ENCODE results near the gene LRRC71.

The LRRC71 gene

GRCh38 chr1:156911577-156912298 is 8.7 kb upstream of the LRRC71 start:
- TF ChIP-seq CTCF (IDR thresholded peaks at IDR 0.05; ENCODE audit: borderline replicate concordance, extremely low read depth, low read length, poor library complexity, severe bottlenecking) (no peak), EZH2 (IDR thresholded peaks at IDR 0.05; ENCODE audit: borderline replicate concordance, low read depth, low read length, severe bottlenecking) (no peak)
- ATAC-seq (ENCODE audit: insufficient read depth, low read depth) = no peak

GRCh38 chr1:156912310-156912709 is 8.1 kb upstream of the LRRC71 start:
- Histone ChIP-seq H2AFZ (ENCODE audit: low read depth, low read length) (no peak overlapping the region), H3K9ac (ENCODE audit: low read depth, low read length) (no peak overlapping the region), H3K27me3 (ENCODE audit: insufficient read depth, low read length, poor library complexity) (no peaks in the 10 kb centered on the region), H3K9me3 (ENCODE audit: insufficient read depth, low read length, severe bottlenecking) (no peaks in the 10 kb centered on the region), H3K79me2 (ENCODE audit: insufficient read depth, low read length) (no peaks in the 10 kb centered on the region), H3K4me1 (ENCODE audit: insufficient read depth, low read length) (peaks cover 3% of the 10 kb centered on the region; the same call in 1 of the 2 replicates), H3K4me2 (ENCODE audit: insufficient read depth, low read length) (no peak overlapping the region), H4K20me1 (ENCODE audit: insufficient read depth, low read length) (peaks cover 13% of the 10 kb centered on the region), H3K27ac (ENCODE audit: low read length) (no peak overlapping the region), H3K36me3 (ENCODE audit: insufficient read depth, low read length) (no peaks in the 10 kb centered on the region), H3K4me3 (ENCODE audit: low read depth in 1 of 2, low read length in 2 of 2) (no peak overlapping the region)
- DNase-seq (no peak), ATAC-seq (ENCODE audit: insufficient read depth, low read depth) (no peak)
- TF ChIP-seq EZH2 (IDR thresholded peaks at IDR 0.05; ENCODE audit: borderline replicate concordance, low read depth, low read length, severe bottlenecking) (no peak), CTCF (IDR thresholded peaks at IDR 0.05; ENCODE audit: borderline replicate concordance, extremely low read depth, low read length, poor library complexity, severe bottlenecking) (no peak)

More at GRCh38 chr1:156911577-156912298, 8.7 kb upstream of the LRRC71 start:
- no peaks in the 10 kb centered on the region for H3K9me3 ChIP-seq (ENCODE audit: insufficient read depth, low read length, severe bottlenecking)
- no peak for DNase-seq
- no peaks in the 10 kb centered on the region for H3K79me2 ChIP-seq (ENCODE audit: insufficient read depth, low read length)
- H3K4me1 ChIP-seq (ENCODE audit: insufficient read depth, low read length) = peaks cover 3% of the 10 kb centered on the region; the same call in 1 of the 2 replicates
- H2AFZ ChIP-seq (ENCODE audit: low read depth, low read length) = no peak overlapping the region
- H4K20me1 ChIP-seq (ENCODE audit: insufficient read depth, low read length) = peaks cover 13% of the 10 kb centered on the region
- H3K4me2 ChIP-seq (ENCODE audit: insufficient read depth, low read length) = no peak overlapping the region
- H3K27me3 ChIP-seq (ENCODE audit: insufficient read depth, low read length, poor library complexity) = no peaks in the 10 kb centered on the region
- H3K27ac ChIP-seq (ENCODE audit: low read length) = no peak overlapping the region
- H3K36me3 ChIP-seq (ENCODE audit: insufficient read depth, low read length) = no peaks in the 10 kb centered on the region
- H3K4me3 ChIP-seq (ENCODE audit: low read depth in 1 of 2, low read length in 2 of 2) = no peak overlapping the region
- H3K9ac ChIP-seq (ENCODE audit: low read depth, low read length) = no peak overlapping the region

GRCh38 chr1:156912861-156913808 is 7.3 kb upstream of the LRRC71 start:
- no peak overlapping the region for H3K27ac ChIP-seq (ENCODE audit: low read length)
- no peaks in the 10 kb centered on the region for H3K9me3 ChIP-seq (ENCODE audit: insufficient read depth, low read length, severe bottlenecking)
- ATAC-seq (ENCODE audit: insufficient read depth, low read depth) (no peak), DNase-seq (no peak)
- no peak for TF ChIP-seq CTCF (IDR thresholded peaks at IDR 0.05; ENCODE audit: borderline replicate concordance, extremely low read depth, low read length, poor library complexity, severe bottlenecking)
- no peaks in the 10 kb centered on the region for H3K79me2 ChIP-seq (ENCODE audit: insufficient read depth, low read length)
- no peak overlapping the region for H2AFZ ChIP-seq (ENCODE audit: low read depth, low read length)
- peaks cover 13% of the 10 kb centered on the region for H4K20me1 ChIP-seq (ENCODE audit: insufficient read depth, low read length)
- H3K36me3 ChIP-seq (ENCODE audit: insufficient read depth, low read length) = no peaks in the 10 kb centered on the region
- no peak overlapping the region for H3K9ac ChIP-seq (ENCODE audit: low read depth, low read length)
- peaks cover 3% of the 10 kb centered on the region; the same call in 1 of the 2 replicates for H3K4me1 ChIP-seq (ENCODE audit: insufficient read depth, low read length)
- H3K27me3 ChIP-seq (ENCODE audit: insufficient read depth, low read length, poor library complexity) = no peaks in the 10 kb centered on the region
- H3K4me2 ChIP-seq (ENCODE audit: insufficient read depth, low read length) = no peak overlapping the region
- no peak overlapping the region for H3K4me3 ChIP-seq (ENCODE audit: low read depth in 1 of 2, low read length in 2 of 2)
